GM19351 (cell line): ENCODE results near the gene XRCC4.
"Not testable (repeated sequence)": the region's sequence is repeated elsewhere in the genome, so short reads cannot be mapped to it uniquely, and the experiment has no call there.

Source experiments
- ATAC-seq: cut with Tn5 transposase; IDR thresholded peaks from one replicate; pipeline ENCODE4 v1.9.1; 2021; ENCODE audit warnings: mild to moderate bottlenecking, moderate library complexity; ENCODE audit not compliant: unreplicated experiment

XRCC4 gene

GRCh38 chr5:83076742-83077661 is at the start of gene XRCC4, which contains the start of gene TMEM167A:
XRCC4 (plus strand) TSS chr5:83077547; CDS start chr5:83104920, 27,373 bp downstream.
TMEM167A (minus strand) TSS chr5:83077394; CDS start chr5:83077323, 71 bp downstream.
- ATAC-seq = peak; percentile 95

- no peak for ATAC-seq
Observed at GRCh38 chr5:83029912-83030311, 47.4 kb upstream of the XRCC4 start.

- no peak for ATAC-seq
Observed at GRCh38 chr5:83031381-83031780, 46.0 kb upstream of the XRCC4 start.

GRCh38 chr5:83034036-83034435 is 43.3 kb upstream of the XRCC4 start:
- no peak for ATAC-seq

- no peak for ATAC-seq
Observed at GRCh38 chr5:83034528-83035207, 42.7 kb upstream of the XRCC4 start.

- no peak for ATAC-seq
Observed at GRCh38 chr5:83035373-83036100, 41.8 kb upstream of the XRCC4 start.

GRCh38 chr5:83036991-83037575 is 40.3 kb upstream of the XRCC4 start:
- ATAC-seq = no peak

GRCh38 chr5:83038924-83039323 is 38.4 kb upstream of the XRCC4 start:
- ATAC-seq = no peak

GRCh38 chr5:83042507-83042906 is 34.8 kb upstream of the XRCC4 start:
- ATAC-seq = no peak

- ATAC-seq = no peak
Observed at GRCh38 chr5:83044926-83045325, 32.4 kb upstream of the XRCC4 start.

- ATAC-seq = no peak
Observed at GRCh38 chr5:83048277-83048676, 29.1 kb upstream of the XRCC4 start.

- ATAC-seq = no peak
Observed at GRCh38 chr5:83048811-83049210, 28.5 kb upstream of the XRCC4 start.

- ATAC-seq = no peak
Observed at GRCh38 chr5:83049370-83049885, 27.9 kb upstream of the XRCC4 start.

- ATAC-seq = no peak
Observed at GRCh38 chr5:83050723-83051340, 26.5 kb upstream of the XRCC4 start.

- no peak for ATAC-seq
Observed at GRCh38 chr5:83055166-83055565, 22.2 kb upstream of the XRCC4 start.

GRCh38 chr5:83058726-83059125 is 18.6 kb upstream of the XRCC4 start:
- no peak for ATAC-seq

- ATAC-seq = no peak
Observed at GRCh38 chr5:83059341-83059740, 18.0 kb upstream of the XRCC4 start.

GRCh38 chr5:83066548-83067110 is 10.7 kb upstream of the XRCC4 start:
- no peak for ATAC-seq

- ATAC-seq = not testable (repeated sequence)
Observed at GRCh38 chr5:83067377-83067776, 10.0 kb upstream of the XRCC4 start.
